Astrocyte (in vitro differentiated cells and primary cell): ENCODE results near the gene GGT5.

Experiments
- CTCF ChIP-seq: IDR thresholded peaks from 2 replicates; pipeline ENCODE4 v1.5.1; 2011; ENCODE audit warnings: low read depth, mild to moderate bottlenecking, inconsistent platforms, low read length, moderate library complexity; ENCODE audit not compliant: insufficient read depth
- EZH2 ChIP-seq: IDR thresholded peaks from 2 replicates; pipeline ENCODE4 v1.6.1; 2012; ENCODE audit warnings: mild to moderate bottlenecking, low read length, inconsistent platforms; ENCODE audit not compliant: insufficient read depth

- no peak for TF ChIP-seq CTCF
- TF ChIP-seq EZH2 = no peak
Measured at GRCh38 chr22:24236656-24237055, 8.2 kb downstream of the GGT5 start.
